Superior temporal gyrus (tissue), 1 donor: ENCODE data around the gene POPDC3.
A peak's percentile ranks its signal among the peaks of the same experiment; 100 is the strongest.
"Not testable (repeated sequence)": the region's sequence is repeated elsewhere in the genome, so short reads cannot be mapped to it uniquely, and the experiment has no call there.

ENCODE experiments used
- DNase-seq: peaks from one replicate; pipeline ENCODE4 v3.0.0-alpha.2; 2016; ENCODE audit errors: extremely low spot score

The POPDC3 gene, protein sequence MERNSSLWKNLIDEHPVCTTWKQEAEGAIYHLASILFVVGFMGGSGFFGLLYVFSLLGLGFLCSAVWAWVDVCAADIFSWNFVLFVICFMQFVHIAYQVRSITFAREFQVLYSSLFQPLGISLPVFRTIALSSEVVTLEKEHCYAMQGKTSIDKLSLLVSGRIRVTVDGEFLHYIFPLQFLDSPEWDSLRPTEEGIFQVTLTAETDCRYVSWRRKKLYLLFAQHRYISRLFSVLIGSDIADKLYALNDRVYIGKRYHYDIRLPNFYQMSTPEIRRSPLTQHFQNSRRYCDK

DNA sequence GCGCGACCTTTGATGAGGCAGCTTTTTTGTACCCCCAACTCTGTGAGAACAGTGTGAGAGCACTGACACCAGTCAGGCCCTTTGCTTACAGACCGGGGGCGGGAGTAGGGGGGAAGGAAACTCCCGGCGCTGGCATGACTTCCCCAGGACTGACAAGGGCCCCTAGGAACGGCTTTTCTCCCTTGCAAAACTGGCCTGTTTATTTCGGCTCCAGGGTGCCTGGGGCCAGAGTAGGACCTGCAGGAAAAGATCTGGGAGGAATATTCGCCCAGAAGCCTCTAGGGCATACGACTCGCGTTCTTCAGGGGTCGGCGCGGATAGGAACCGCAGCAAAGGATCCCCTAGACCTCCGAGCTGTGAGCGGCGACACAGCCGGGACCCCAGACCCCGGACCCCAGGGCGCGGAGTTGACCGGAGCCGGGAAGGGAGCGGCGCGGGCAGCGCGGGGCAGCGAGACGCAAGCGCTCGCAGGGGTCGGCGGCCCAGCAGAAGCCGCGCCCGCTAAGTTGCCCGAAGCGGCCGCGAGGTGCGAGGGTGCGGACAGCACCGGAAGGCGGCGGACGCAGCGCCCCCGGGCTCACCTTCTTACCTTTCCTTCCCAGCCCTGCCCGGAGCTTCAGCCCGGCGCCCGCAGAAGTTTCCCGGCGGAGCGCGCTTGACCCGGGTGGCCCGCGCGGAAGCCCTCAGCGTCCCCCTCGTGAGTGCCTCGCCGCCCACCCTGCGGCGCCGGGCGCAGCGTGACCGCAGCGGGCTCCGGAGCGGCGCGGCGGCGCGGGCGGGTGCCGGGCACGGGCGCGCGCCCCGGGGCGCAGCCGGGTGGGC, at the start of gene POPDC3:
TSS of gene POPDC3 (minus strand) at position 771 of the 822 bp plus-strand sequence. CDS start 18,105 bp downstream, outside the sequence.
- DNase-seq: peak; percentile 58

DNA sequence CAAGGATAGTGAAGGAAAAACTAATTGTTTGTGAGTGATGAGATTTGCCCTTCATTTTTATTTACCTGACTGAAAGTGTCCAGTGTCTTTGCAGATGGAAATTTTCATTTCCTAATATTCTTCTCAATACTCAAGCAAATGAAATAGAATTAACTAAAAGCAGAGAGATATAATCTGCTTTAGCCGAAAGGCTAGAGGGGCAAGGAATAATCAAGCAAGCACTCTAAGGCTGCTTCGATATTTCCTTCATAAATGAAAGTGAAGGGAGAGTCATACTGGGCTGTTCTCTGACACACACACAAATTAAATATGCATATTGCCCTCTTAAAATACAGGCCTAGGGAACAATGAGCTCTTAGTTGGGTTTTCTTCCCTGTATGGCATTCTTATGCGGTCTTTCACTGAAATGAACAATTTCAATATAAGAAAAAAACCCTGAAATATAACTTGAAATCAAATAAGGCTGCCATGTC, 47.5 kb upstream of the POPDC3 start:
- DNase-seq: peak; percentile 34

DNA sequence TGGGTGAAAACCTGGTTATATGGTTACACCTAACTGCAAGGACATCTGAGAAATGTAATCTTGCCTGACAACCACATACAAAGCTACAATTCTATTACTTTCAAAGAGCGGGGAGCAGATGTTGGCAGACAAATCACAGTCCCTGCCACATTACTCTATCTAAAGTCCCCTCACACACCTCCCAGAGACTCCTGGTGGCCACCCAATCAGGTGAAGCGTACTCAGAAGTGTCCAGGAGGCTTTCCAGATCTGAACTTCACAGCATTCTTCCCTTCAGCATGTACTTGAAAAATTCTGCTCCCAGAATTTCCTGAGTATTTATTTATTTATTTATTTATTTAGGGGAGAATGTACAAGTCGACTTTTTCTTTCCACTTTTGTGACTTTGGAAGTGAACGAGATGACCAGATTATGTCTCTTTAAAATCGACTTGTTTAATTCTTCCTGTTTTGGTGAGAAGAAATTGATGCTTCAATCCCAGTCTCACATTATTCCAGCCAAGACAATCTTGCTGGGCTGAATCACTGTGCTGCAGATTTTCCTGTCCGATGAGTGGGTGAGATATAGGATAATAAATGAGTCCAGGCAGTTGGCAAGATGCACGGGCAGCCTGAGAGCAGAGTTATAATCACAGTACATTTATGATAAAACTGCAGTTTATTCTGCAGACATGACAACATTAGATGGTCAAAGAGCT, 46.9 kb upstream of the POPDC3 start:
- peak; percentile 32 for DNase-seq

DNA sequence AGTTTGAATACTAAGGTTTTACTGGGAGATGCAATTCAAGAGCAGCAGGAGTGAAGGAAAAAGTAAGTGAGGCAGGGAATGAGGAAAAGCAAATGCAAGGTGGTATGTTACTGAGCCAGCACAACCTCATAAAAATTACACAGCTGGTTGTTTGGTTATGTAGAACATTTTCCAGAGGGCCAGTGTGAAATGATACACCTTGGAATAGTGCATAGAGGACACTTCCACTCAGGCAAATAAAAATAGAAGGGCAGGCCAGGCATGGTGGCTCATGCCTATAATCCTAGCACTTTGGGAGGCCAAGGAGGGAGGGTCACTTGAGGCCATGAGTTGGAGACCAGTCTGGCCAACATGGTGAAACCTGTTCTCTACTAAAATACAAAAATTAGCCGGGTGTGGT, 43.4 kb upstream of the POPDC3 start:
- DNase-seq: no peak

DNA sequence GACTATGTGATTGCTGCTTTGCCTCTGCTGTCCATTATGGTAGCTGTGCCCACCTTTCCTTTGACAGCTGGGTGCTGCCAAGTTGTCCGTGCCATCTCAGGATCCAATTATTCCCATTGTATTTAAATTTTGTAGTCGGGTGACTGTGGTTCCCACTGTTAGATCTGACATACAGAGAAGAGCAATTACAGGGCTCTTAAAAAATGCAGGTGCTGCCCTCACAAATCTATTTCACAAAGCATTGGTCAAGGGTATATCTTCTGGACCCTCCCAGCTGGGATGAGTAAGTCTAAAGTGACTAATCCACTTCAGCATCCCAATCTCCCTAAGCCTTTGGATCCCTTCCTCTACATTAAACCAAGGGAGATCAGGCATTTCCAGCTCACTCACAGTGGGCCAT, 41.4 kb upstream of the POPDC3 start:
- DNase-seq: not testable (repeated sequence)

DNA sequence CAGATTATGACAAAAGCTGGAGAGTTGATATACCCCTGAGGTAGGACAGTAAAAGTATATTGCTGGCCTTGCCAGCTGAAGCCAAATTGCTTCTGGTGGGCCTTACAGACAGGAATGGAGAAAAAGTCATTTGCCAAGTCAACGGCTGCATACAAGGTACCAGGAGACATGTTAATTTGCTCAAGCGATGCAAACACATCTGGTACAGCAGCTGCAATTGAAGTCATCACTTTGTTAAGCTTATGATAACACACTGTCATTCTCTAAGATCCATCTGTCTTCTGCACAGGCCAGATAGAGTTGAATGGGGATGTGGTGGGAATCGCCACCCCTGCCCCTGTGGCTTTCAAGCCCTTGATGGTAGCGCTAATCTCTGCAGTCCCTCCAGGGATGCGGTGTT, 40.4 kb upstream of the POPDC3 start:
- no peak for DNase-seq

DNA sequence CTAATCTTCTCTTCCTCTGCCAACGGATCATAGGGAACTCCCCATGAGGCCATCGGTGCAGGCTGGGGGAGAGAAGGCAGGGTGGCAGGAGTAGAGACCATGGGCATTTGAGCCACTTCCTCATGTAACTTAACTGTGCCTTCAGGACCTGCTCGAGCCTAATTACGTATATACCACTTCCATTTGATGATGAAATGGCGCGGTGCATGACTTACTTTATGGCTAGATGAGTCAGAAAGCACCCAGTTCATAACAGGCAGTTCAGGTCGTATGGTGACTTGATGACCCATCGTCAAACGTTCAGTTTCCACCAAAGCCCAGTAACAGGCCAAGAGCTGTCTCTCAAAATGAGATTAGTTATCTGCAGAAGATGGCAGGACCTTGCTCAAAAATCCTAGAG, 39.4 kb upstream of the POPDC3 start:
- DNase-seq: not testable (repeated sequence)

DNA sequence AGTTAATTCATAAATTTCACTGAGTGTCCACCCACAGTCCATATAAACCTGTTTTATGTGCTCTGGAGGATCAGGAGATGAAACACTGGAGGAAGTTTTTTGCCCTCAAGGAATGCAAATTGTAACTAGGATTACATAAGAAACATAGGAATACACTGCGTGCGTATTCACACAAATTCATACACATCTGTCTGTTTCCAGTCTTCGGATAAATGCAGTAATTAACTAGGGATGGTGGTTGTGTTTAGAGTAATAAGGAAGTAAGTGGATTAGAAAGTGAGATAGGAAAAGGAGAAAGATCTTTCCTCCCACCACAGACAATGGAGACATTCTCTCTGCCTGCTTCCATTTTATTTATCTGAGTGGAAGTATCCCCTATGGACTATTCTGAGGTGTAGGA, 35.7 kb upstream of the POPDC3 start:
- DNase-seq: no peak

DNA sequence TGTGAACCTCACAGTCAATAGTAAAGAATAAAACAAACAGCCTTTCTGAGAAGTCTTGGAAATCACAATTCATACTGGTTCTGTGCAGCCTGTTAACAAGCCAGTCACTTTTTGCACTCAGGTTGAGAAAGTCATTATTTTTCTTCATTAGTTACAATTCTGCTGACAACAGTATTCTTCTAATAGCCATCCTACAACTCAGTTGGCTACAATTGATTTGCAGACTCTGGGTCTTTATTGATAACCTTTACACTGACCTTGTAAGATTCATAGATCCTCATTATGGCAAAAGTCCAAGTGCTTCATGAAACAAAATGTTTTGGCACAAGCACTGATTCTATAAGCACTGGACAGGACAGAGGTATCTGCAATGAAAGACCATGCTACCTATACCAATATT, 34.9 kb upstream of the POPDC3 start:
- DNase-seq: no peak

DNA sequence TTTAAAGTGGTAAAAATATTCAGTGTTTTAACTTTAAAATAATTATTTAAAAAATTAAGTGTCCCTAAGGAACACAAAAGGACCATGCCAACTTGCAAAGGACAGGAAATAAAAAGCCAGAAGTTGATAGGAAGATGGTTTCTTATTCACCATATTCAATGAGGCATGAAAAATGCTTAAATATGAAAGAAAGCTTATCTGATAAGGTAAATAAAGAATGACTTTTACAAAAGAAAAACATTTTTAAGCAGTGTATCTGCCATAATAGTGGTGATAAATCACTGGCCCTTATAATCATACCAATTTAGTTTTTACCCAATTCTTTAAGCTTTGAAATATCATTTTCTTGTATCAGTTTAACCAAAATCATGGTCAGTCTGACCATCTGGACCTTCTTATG, 33.5 kb upstream of the POPDC3 start:
- DNase-seq: no peak

DNA sequence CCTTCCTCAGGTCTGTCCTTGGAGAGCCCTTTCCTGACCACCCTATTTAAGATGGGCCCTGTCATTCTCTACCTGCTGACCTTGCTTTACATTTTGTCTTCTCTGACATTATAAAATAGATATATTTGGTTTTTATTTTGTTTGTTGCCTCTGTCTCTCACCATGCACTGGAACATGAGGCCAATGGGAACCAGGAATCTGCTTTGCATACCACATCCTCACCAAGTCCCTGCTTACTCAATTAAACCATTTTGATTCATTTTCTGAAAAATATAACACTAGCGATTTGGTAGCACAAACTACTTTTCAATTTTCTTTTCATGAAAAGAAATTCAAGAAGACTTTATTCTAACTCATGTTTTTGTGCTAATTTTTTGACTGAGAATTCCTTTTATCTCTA, 32.8 kb upstream of the POPDC3 start:
- DNase-seq: no peak

DNA sequence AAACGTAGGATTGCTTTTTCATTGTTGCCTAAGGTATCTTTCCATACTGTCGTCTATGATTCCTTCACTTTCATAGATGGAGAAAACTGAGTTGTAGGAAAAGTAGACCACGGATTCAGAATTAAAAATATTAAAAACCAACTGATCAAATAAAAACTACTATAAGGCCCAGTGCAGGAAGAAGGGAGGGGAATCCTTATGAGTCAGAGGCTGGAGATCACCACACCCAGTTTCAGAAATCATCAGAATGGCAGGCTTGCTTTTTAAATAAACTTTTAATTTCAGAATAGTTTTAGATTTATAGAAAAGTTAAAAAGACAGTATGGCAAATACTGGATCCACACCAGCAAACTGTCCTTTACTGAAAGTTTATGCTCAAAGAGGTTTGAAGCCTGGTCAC, 32.0 kb upstream of the POPDC3 start:
- no peak for DNase-seq

DNA sequence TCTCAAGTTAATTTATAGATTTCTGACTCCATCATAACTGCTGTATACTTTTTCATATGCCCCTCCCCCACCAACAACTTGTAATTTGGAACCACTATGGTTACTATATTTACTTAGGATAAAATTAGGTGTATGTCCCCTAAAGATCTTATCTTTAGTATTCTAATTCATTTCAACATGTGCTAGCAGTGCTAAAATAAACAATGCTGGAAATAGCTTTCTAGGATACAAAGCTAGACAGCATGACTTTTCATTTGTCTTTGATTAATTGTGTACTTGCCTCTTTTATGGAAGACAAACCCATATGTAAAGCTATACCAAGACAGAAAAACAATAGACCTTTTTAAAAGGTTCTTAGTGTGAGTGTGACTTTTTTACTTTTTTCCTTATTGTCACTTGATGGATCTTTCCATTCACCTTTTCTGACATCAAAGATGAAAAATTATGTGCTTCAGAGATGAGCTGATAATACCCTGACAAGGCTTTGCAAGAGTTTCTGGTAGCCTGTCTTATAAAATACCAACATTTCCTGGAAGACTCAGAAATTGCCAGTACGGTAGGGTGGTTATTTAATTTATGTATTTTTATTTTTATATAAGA, 31.2 kb upstream of the POPDC3 start:
- DNase-seq: no peak

DNA sequence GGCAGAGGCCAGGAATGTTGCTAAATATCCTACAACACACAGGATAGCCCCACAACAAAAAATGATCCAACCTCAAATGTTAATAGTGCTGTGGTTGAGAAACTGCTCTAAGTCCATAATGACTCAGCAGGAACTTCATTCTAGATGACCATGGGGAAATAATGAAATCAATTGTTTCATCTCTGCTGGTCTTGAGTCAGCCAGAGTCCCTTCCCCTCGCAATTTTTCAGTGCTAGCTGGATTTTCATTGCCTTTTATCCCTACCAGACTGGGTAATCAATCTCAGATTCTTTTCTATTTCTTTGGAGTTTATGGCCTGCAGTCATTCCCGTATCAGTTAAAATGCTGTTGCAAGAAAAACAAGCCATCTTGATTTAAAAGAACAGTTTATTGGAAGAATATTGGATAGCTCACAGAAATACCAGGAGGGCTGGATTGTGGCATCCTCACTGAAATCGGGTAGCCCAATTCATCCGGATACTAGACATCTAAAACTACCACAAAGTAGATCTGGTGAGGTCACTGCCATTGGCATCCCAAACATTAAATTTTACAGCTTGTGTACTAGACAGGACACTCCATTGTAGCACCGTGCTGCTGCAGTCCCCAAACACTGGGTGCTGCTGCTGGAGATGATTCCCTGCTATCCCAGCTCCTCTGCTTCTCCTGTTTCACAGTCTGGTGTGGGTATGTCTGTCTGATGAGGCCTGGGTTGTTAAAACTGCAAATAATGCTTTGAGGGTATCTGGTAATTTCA, 30.3 kb upstream of the POPDC3 start:
- peak; percentile 53 for DNase-seq

DNA sequence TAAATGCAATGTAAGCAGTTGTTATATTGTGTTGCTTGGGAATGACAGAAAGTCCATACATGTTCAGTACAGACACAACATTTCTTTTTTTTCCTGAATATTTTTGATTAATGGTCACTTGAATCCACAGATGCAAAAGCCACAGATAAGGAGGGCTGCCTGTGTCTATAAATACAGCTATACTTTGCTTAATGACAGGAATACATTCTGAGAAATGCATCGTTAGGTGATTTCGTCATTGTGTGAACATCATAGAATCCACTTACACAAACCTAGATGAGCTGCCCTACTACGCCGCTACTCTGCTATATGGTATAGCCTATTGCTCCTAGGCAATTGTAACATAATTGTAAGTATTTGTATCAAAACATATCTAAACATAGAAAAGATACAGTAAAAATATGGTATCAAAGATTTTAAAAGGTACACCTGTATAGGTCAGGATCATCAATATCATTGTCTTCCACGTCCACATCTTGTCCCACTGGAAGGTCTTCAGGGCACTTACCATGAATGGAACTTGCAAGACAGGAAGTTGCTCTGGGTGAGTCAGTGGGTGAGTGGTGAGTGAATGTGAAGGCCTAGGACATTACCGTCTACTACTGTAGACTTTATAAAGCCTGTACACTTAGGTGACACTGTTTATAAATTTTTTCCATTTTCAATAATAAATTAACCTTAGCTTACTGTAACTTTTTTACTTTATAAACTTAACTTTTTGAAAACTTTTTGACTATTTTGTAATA, 27.9 kb upstream of the POPDC3 start:
- DNase-seq: no peak

DNA sequence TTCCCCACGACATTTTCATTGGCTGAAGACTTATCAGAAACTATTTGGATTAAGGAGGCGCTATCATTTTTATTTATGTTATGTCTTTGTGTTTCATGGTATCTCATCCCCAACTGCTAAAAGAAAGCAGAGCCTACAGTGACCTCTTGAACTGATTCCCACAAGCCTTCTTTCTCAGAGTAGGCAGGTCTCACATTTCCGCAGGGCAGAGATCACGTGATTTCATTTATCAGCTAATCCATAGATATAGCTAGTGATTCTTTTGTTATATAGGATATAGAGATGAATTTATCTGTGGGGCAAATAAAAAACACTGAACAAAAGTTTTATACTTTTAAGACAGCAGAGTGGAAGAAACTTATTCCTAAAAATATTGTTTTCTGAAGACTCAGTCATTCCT, 25.0 kb upstream of the POPDC3 start:
- no peak for DNase-seq

DNA sequence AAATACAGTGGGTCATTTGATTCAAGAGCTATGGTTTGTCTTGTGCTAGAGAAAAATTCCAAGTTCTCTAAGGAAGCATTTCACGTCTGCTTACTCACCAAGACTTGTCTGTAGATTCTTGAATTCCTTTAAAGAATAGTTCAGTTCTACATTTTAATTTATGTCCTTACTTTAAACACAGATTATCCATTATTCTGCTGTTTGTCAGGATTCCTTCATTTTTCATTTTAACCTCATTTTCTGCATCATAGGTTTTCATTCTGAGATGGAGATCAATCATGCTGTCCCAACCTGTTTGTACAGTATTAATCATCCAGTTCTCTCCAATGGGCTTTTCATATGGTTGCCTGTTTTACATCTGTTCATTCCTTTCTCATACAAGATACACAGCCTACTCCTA, 24.5 kb upstream of the POPDC3 start:
- no peak for DNase-seq

DNA sequence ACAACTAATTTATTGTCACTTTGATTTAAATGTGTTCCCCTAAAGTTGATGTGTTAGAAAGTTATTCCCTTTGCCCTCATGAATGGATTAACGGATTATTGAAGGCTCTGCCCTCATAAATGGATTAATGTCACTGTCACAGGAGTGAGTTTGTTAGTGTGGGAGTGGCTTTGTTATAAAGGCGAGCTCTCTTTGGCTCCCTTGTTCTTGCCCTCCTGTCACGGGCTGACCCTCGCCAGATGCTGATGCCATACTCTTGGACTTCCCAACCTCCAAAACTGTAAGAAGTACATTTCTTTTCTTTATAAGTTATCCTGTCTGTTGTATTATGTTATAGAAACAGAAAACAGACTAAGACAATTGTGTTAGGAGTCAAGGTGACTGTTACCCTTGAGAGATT, 22.7 kb upstream of the POPDC3 start:
- DNase-seq: no peak

DNA sequence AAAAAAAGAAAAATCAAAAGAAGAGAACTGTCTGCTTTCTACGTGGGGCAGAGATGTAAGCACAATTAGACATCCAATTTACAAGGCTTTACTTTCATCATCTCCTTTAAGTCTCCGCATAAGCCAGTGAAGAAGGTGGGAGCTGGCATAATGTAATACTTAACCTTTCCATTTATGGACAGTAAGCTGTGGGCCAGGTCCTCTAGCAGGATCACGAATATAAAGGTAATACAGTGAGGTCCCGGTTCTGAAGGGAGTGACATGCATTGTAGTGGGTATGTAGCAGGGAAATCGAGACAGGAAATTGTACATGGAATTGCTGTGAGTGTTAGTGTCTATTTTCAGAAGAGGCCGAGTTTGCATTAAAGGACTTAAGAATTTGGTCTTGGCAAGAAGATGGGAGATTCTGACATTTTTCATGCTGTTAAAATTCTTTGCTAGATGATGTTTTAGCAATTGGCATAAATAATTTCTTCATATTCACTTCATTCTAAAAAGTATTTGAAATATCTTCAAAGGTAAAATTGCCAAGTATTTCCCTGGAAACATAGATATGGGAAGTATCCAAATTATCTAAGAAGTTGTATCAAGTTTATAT, 20.4 kb upstream of the POPDC3 start:
- DNase-seq: no peak

DNA sequence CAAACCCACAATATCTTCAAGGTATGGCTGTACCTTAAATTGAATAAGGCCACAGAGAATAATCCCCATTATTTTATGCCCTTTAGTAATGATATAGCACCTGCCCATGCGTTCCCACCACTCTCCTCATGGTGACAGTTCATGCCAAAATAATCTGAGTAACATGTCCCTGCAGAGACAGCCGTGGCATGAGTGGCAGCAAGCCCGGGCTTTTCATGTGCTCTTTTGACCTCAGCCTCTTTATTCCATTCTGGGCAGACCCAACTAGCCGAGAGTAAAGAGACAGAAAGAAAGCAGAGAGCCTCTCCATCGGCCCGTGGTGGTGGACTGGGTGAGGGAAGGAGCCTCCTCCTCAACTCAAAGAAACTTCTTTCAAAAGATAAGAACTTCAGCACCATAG, 19.9 kb upstream of the POPDC3 start:
- no peak for DNase-seq
